Measurements from ENCODE around the gene NALCN. TPM values are rescaled to one million over a fixed set of nuclear protein-coding genes. Genes with fewer than 3 reads are reported as not detected.
A peak's percentile ranks its signal among the peaks of the same experiment; 100 is the strongest.

The NALCN gene
- under 1 TPM; 0.09 to 0.81 (median 0.25) TPM for total RNA-seq
- long read RNA-seq = 0 reads

- no peaks in the 10 kb centered on the region for H3K36me3 ChIP-seq
- H3K27ac ChIP-seq = no peak within 1 kb of the TSS
- H3K9me3 ChIP-seq = no peaks in the 10 kb centered on the region
- TF ChIP-seq CTCF (IDR thresholded peaks at IDR 0.05) = no peak
- no peak for TF ChIP-seq POLR2A (IDR thresholded peaks at IDR 0.05)
- peak within 1 kb of the TSS; percentile 37 to 61 (median 48) for H3K4me3 ChIP-seq
- intact Hi-C loops (cut with DNase I) = no loop called here
- peaks cover 0 to 6% (median 0%) of the 10 kb centered on the region in 4 donors for H3K4me1 ChIP-seq
- DNase-seq (peak in 2 of 3 donors; percentile 28 to 57), ATAC-seq (peak; percentile 80 to 88 (median 82))
- 4% methylated on average over 24 of the region's 85 CpGs for WGBS (ENCODE audit: insufficient coverage, low coverage, low lambda C conversion rate, missing lambda C conversion rate)
- H3K27me3 ChIP-seq = peaks cover 0 to 4% of the 10 kb centered on the region in 2 donors
These were observed at the start of gene NALCN for GRCh38 chr13:101416181-101417042. TSS of gene NALCN (minus strand) at chr13:101416508. CDS start at chr13:101399126, 17,382 bp downstream.

- Histone ChIP-seq H3K27me3 (no peaks in the 10 kb centered on the region), H3K36me3 (no peaks in the 10 kb centered on the region), H3K9me3 (no peaks in the 10 kb centered on the region), H3K27ac (no peak overlapping the region), H3K4me3 (no peak overlapping the region), H3K4me1 (no peaks in the 10 kb centered on the region)
- intact Hi-C loops (cut with DNase I) = no loop called here
- DNase-seq (no peak), ATAC-seq (no peak)
- WGBS (ENCODE audit: insufficient coverage, low coverage, low lambda C conversion rate, missing lambda C conversion rate) = 71% methylated on average over 3 of the region's 3 CpGs
- no peak for TF ChIP-seq CTCF (IDR thresholded peaks at IDR 0.05)
- no peak for TF ChIP-seq POLR2A (IDR thresholded peaks at IDR 0.05)
These were observed 49.6 kb upstream of the NALCN start for GRCh38 chr13:101465877-101466276.

GRCh38 chr13:101457176-101457575 lies 40.9 kb upstream of the NALCN start:
- TF ChIP-seq POLR2A (IDR thresholded peaks at IDR 0.05) (no peak), CTCF (IDR thresholded peaks at IDR 0.05) (no peak)
- peaks cover 0 to 4% (median 0%) of the 10 kb centered on the region in 4 donors for H3K4me1 ChIP-seq
- WGBS (ENCODE audit: insufficient coverage, low coverage, low lambda C conversion rate, missing lambda C conversion rate) = 76% methylated on average over 2 of the region's 2 CpGs
- H3K27ac ChIP-seq = no peak overlapping the region
- DNase-seq (no peak), ATAC-seq (no peak)
- H3K36me3 ChIP-seq = no peaks in the 10 kb centered on the region
- intact Hi-C loops (cut with DNase I) = no loop called here
- H3K27me3 ChIP-seq = peaks cover 0 to 4% of the 10 kb centered on the region in 2 donors
- H3K9me3 ChIP-seq = no peaks in the 10 kb centered on the region
- no peak overlapping the region for H3K4me3 ChIP-seq

GRCh38 chr13:101455863-101456262 lies 39.6 kb upstream of the NALCN start:
- DNase-seq (no peak), ATAC-seq (no peak)
- WGBS (ENCODE audit: insufficient coverage, low coverage, low lambda C conversion rate, missing lambda C conversion rate) = 30% methylated on average over 3 of the region's 3 CpGs
- H3K4me1 ChIP-seq = peaks cover 0 to 4% (median 0%) of the 10 kb centered on the region in 4 donors
- no peaks in the 10 kb centered on the region for H3K9me3 ChIP-seq
- H3K4me3 ChIP-seq = no peak overlapping the region
- peaks cover 0 to 4% of the 10 kb centered on the region in 2 donors for H3K27me3 ChIP-seq
- no peaks in the 10 kb centered on the region for H3K36me3 ChIP-seq
- intact Hi-C loops (cut with DNase I) = no loop called here
- no peak for TF ChIP-seq POLR2A (IDR thresholded peaks at IDR 0.05)
- no peak for TF ChIP-seq CTCF (IDR thresholded peaks at IDR 0.05)
- H3K27ac ChIP-seq = no peak overlapping the region

Measured in right lobe of liver (tissue), 6 donors.